GM12865 (cell line): ENCODE measurements around the gene KRT9.
"Not testable (repeated sequence)": the region's sequence is repeated elsewhere in the genome, so short reads cannot be mapped to it uniquely, and the experiment has no call there.

Experiments used
- DNase-seq: peaks from one replicate; pipeline ENCODE4 v3.0.0; 2010; ENCODE audit warnings: low read depth
- H3K4me3 ChIP-seq: 2 replicates; pipeline ENCODE4 v1.5.1; 2011; ENCODE audit warnings: mild to moderate bottlenecking, low read depth, low read length, control low read depth
- TF ChIP-seq, protein P1 (sequence below): IDR thresholded peaks from 2 replicates; pipeline ENCODE4 v1.5.1; 2011; ENCODE audit warnings: low read length, control low read depth, low read depth, inconsistent platforms; ENCODE audit not compliant: insufficient read depth; ENCODE audit errors: missing control alignments

The KRT9 gene, protein sequence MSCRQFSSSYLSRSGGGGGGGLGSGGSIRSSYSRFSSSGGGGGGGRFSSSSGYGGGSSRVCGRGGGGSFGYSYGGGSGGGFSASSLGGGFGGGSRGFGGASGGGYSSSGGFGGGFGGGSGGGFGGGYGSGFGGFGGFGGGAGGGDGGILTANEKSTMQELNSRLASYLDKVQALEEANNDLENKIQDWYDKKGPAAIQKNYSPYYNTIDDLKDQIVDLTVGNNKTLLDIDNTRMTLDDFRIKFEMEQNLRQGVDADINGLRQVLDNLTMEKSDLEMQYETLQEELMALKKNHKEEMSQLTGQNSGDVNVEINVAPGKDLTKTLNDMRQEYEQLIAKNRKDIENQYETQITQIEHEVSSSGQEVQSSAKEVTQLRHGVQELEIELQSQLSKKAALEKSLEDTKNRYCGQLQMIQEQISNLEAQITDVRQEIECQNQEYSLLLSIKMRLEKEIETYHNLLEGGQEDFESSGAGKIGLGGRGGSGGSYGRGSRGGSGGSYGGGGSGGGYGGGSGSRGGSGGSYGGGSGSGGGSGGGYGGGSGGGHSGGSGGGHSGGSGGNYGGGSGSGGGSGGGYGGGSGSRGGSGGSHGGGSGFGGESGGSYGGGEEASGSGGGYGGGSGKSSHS

DNA sequence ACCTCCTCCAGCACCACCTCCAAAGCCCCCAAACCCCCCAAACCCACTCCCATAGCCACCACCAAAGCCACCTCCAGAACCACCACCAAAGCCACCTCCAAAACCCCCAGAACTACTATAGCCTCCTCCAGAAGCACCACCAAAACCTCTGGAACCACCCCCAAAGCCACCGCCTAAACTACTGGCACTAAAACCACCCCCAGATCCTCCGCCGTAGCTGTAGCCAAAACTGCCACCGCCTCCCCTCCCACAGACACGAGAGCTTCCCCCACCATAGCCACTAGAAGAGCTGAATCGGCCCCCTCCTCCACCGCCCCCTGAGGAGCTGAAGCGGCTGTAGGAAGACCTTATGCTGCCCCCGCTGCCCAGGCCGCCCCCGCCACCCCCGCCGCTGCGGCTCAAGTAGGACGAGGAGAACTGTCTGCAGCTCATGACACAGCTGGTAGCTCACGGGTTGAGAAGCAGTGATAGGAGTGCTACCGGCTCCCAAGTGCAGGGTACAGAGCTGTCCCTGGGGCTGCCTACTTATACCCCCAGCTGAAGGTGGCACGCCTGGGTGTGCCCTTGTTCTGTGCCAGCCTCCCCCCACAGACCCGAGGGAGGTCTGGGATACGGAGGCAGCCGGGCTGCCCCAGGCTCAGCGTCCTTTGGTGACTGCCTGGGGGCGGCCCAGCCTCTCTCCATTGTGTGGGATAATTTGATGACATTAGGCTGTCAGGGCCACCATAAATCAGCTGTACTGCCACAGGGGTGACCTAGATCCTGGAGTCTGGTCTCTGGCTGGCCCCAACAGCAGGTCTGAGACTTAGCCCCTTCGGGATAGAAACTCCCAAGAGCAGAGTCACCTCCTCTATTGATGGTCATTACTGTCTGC lies at the start of gene KRT9:
TSS of gene KRT9 (minus strand) at position 499 of the 874 bp plus-strand sequence. CDS start at position 432, 67 bp downstream.
- H3K4me3 ChIP-seq = no peak within 1 kb of the TSS
- no peak for DNase-seq
- TF ChIP-seq, protein P1, sequence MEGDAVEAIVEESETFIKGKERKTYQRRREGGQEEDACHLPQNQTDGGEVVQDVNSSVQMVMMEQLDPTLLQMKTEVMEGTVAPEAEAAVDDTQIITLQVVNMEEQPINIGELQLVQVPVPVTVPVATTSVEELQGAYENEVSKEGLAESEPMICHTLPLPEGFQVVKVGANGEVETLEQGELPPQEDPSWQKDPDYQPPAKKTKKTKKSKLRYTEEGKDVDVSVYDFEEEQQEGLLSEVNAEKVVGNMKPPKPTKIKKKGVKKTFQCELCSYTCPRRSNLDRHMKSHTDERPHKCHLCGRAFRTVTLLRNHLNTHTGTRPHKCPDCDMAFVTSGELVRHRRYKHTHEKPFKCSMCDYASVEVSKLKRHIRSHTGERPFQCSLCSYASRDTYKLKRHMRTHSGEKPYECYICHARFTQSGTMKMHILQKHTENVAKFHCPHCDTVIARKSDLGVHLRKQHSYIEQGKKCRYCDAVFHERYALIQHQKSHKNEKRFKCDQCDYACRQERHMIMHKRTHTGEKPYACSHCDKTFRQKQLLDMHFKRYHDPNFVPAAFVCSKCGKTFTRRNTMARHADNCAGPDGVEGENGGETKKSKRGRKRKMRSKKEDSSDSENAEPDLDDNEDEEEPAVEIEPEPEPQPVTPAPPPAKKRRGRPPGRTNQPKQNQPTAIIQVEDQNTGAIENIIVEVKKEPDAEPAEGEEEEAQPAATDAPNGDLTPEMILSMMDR = no peak

DNA sequence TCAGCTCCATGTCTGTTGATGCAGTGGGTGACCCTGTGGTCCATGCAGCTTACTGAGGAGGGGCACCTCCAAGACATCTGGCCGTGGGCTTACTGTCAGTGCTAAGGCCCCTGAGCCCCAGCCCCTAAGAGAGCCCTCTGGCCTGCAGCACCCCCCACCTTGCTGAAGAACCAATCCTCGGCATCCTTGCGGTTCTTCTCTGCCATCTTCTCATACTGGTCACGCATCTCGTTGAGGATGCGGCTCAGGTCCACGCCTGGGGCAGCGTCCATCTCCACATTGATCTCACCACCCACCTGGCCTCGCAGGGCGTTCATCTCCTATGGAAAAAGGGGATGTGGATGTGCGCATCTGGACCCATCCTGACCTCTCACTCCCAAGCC lies 49.6 kb upstream of the KRT9 start:
- not testable (repeated sequence) for H3K4me3 ChIP-seq, DNase-seq

DNA sequence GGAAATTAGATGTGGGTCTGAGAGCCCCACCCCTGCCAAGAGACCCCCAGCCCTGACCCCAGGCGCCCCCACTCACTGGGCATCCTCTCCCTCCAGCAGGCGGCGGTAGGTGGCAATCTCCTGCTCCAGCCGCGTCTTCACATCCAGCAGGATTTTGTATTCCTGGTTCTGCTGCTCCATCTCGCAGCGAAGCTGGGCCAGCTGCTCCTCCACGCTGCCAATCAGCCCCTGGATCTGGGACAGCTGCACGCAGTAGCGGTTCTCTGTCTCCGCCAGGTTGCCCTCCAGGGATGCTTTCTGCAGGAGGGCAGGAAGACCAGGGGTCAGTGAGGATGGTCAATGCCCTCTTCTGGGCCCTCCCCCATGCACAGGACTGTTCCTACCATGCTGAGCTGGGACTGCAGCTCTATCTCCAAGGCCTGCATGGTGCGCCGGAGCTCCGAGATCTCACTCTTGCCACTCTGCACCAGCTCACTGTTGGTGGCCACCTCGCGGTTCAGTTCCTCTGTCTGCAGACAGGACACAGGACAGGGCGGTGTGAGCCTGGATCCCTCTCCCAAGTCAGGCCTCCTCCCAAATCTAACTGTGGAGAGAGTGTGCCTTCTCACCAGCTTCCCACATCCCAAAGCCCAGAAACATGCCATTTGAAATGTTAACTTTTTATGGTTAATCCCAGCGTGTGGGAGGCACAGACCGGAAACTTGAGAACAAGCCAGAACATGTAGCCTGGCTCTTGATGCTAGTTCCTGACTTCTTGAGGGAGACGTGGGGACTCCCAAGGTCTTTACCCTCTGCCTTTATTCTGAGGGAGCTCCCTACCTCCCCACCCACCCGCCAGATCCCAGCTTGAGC lies 49.0 kb upstream of the KRT9 start:
- H3K4me3 ChIP-seq = no peak overlapping the region
- TF ChIP-seq, protein P1 = no peak
- DNase-seq = no peak

DNA sequence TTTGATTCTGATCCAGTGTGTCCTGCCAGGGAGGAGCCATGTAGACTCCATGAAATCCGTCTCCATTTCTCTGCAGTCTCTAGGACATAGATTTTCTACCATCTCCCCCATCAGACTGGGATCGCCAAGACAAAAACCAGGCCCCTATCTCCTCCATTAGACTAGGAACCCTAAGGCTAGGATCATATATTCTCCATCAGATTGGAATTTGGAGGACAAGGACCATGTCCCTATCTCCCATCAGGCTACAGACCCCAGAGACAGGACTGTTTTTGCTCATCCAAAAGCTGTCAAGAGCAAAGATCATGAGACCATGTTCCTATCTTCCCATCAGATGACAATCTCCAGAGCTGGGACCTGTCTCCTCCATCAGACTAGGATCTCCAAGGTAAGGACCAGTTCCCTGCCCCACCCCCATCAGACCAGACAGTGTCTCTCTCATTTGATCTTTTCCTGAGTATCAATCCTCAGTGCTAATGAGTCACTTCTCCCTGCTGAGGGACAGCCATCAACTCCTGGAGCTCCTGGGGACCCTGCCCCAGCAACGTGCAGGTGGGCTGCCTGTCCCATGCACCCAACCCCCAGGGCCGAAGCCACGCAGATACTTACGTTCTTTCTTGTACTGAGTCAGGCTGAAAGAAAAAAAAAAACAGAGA lies 48.2 kb upstream of the KRT9 start:
- H3K4me3 ChIP-seq, DNase-seq: not testable (repeated sequence)

DNA sequence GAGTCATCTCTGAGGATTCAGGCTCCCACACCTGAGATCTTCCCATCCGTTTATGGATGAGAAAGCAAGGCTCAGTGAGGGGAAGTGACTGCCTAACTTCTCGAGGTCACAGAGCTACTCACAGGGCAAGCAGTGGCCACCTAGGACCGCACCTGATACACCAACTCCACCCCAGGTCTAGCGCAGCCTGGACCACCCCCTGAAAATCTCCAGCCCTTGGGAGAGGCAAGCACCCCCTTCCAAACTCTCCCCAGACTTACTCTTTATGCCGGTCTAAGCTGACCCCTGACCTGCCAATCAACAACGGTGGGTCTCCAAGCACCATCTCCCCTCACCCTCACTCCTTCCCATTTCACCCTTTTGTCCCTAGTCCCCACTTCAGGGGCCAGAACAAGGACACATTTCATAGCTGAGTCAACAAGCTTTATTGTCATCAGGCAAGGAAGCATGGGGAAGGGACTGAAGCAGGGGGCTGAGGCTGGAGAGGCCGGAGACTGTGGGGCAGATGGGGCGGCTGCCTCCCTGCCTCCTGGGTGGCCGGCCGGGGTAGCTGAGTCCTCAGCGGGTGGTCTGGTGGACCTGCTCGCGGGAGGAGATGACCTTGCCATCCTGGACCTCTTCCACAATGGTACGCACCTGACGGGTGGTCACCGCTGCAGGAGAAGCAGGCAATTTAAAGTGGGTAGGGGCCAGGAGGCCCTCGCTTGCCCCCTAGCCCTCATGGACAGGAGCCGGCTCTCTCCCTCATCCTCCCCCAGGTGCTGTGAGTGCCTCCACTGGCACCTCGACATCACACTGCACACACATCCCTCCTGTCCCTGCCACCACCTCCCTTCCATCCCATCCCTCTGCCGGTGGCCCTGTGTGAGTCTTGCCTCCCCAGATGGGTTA lies 47.4 kb upstream of the KRT9 start:
- no peak for DNase-seq
- no peak overlapping the region for H3K4me3 ChIP-seq
- TF ChIP-seq, protein P1 = no peak

DNA sequence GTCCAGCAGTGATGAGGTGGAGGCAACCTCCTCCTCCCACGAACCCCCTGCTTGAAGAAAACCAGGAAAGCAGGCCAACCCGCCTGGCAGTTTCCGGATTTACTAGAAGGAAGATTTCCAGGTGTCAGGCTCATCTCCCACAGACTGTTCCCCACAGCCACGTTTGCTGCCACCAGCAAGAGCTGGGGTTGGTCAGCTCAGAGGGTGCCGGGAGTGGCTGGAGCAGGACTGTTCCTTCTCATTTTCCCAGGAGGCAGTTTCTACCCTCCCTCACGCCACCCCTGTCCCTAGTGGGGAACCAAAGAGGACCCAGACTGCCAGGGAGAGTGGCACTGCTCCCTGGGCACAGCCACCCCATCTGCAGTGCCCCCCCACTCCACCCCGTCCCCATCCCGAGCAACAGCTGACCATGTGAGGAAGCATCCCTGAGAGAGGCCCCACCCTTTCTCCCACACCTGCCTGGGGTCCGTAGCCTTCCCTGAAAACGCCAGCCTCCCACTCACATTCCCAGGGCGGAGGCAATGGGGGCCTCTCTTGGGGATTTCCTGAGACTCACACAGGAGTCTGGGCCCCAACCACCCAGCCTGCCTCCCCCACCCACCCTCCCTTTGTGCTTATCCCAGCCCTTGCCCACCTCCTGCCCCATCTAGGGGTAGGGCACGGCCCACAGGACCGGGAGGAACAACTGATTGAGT lies 46.6 kb upstream of the KRT9 start:
- H3K4me3 ChIP-seq = no peak overlapping the region
- TF ChIP-seq, protein P1 = no peak
- DNase-seq = no peak
